Stimulated activated naive CD8-positive, alpha-beta T cell treated with anti-CD3 and anti-CD28 coated beads, Interleukin-15, amount 100 ng/mL, for 72 hours (primary cell): ENCODE results near the gene LRRFIP1.
A peak's percentile ranks its signal among the peaks of the same experiment; 100 is the strongest.

Source experiments
- ATAC-seq: fragments of 150-1000 bp; cut with Tn5 transposase; 2 replicates; pipeline ENCODE4 v1.10.0; 2021; ENCODE audit warnings: mild to moderate bottlenecking, moderate library complexity
- DNase-seq, 2 donors: peaks; one replicate each; pipeline ENCODE4 v3.0.0; 2021 to 2022
- H3K27ac Mint-ChIP-seq, 2 donors: one replicate each; pipeline ENCODE4 v1.8.0; 2022; ENCODE audit warnings: mild to moderate bottlenecking in 2 of 2, mixed read lengths in 2 of 2, moderate library complexity in 2 of 2
- H3K27me3 Mint-ChIP-seq: one replicate; pipeline ENCODE4 v1.8.0; 2022; ENCODE audit warnings: mixed read lengths
- H3K4me1 Mint-ChIP-seq: one replicate; pipeline ENCODE4 v1.8.0; 2022; ENCODE audit warnings: mild to moderate bottlenecking, mixed read lengths
- H3K4me3 Mint-ChIP-seq, 2 donors: one replicate each; pipeline ENCODE4 v1.8.0; 2022; ENCODE audit warnings: mild to moderate bottlenecking in 2 of 2, mixed read lengths in 2 of 2, moderate library complexity in 1 of 2
- H3K9me3 Mint-ChIP-seq, 2 donors: one replicate each; pipeline ENCODE4 v1.8.0; 2022; ENCODE audit warnings: mixed read lengths in 2 of 2

Gene LRRFIP1

DNA sequence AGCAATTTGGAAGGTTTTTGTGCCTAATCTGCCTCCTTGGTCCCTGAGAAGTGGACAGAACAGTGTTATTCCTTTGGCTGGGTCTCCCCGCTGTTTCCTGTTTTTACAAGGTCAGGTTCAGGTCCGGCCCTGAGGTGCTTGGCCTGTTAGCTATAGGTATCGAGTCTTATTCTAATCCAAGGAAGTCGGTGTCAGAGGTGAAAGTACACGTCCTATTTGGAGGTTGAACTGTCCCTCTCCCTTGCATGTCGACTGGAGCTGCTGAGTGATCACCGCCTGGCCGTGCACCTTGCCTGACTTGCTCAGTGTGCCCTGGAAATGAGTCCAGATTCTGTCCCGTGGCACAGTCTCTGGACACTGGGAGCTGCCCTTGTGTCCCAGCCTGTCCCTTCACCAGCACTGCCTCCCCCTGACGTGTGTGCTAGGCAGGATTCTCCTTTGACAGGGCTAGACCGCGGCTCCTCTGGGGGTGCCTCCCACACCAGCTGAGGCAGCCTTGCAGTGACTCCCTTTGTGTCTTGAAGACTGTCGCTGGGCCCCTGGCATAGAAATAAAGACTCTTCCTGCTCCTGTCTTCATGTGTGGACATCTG, 105.5 kb downstream of the LRRFIP1 start:
- Mint-ChIP-seq H3K27ac (no peak overlapping the region), H3K9me3 (no peaks in the 10 kb centered on the region), H3K4me3 (no peak overlapping the region), H3K27me3 (no peaks in the 10 kb centered on the region), H3K4me1 (peaks cover 55% of the 10 kb centered on the region)
- ATAC-seq (no peak), DNase-seq (no peak)

DNA sequence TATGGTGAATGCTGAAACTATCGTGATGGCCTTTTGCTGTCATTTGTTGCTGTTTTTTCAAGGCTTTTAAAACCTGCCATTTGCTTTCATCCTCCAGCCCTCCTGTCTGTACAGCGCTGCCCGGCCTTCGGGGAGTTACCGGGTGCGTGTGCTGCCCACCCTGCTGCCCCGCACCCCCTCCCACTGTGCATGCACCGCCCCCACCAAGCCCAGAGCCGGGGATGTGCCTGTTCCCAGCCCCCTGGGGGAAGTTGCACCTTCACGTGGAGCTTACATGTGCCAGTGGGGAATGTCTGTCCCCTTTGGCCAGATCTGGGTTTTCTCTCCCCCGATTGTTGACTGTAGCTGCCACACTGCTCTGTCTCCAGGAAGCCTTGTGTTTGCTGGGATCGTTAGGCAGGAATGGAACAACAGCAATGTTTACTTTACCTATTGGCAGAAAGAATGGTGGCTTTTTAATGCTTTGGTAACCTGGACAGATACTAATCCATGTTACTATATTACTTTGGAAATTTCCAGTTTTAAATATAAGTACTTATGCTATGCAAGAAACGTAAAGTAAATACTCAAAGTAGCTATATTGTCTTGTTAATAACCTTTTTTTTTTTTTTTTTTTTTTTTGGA, 106.4 kb downstream of the LRRFIP1 start:
- H3K4me1 Mint-ChIP-seq = peaks cover 59% of the 10 kb centered on the region
- H3K27me3 Mint-ChIP-seq = no peaks in the 10 kb centered on the region
- H3K4me3 Mint-ChIP-seq = no peak overlapping the region
- no peaks in the 10 kb centered on the region for H3K9me3 Mint-ChIP-seq
- no peak overlapping the region for H3K27ac Mint-ChIP-seq
- ATAC-seq (no peak), DNase-seq (no peak)

DNA sequence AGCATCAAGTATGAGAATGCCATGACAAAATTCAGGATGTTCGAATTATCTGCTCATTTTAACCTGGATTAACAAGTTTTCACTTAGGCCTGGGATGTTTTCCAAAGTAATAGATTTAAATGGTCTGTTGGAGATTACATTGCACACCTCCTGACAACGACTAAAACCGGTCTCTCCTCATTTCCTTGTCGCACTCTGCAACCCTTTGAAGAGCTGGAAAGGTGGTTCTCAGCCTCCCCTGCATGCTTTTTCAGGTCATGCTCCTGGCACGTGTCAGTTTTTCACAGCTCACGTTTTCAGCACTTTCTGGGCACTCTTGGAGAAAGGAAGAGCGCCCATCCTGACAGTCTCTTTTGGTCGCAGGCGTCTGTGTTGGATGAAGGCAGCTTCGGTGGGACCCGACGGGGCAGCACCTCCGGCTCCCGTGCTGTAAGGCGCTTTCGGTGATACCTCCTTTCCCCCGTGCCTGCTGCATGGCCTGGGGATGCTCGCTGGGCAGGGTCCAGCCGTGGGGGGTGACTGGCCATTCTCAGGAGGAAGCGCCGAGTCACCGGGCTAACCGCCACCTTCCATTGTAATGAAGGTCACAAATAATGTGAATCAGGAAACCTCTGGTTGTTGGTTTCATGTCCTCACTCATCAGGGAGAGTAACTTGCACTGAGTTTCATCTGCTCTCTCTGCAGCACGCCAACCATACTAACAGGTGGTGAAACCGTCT, 107.7 kb downstream of the LRRFIP1 start:
- Mint-ChIP-seq H3K4me1 (peaks cover 59% of the 10 kb centered on the region), H3K27me3 (no peaks in the 10 kb centered on the region), H3K4me3 (no peak overlapping the region), H3K27ac (peak overlapping the region in 1 of 2 donors; percentile 36), H3K9me3 (no peaks in the 10 kb centered on the region)
- ATAC-seq (no peak), DNase-seq (no peak)

DNA sequence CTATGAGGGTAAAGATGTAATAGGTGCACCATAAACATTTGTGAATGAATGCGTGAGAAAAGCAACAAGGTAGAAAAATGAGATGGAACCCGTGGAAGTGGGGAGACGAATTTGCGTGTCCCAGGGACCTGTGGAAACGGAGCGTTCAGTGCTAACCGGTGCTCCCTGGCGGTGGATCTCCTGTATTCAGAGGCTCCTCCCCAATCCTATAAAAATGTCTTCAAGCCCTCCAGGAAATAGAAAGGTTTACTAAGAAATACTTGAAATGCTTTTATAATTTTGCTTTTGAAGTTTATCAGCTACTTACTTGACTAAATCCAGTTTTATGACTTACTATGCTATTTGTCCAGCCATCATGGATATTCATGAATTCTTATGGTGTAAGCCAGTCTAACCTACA, 108.4 kb downstream of the LRRFIP1 start:
- no peak for DNase-seq
- ATAC-seq = no peak
- Mint-ChIP-seq H3K9me3 (no peaks in the 10 kb centered on the region), H3K4me1 (peaks cover 59% of the 10 kb centered on the region), H3K4me3 (no peak overlapping the region), H3K27ac (no peak overlapping the region), H3K27me3 (no peaks in the 10 kb centered on the region)

DNA sequence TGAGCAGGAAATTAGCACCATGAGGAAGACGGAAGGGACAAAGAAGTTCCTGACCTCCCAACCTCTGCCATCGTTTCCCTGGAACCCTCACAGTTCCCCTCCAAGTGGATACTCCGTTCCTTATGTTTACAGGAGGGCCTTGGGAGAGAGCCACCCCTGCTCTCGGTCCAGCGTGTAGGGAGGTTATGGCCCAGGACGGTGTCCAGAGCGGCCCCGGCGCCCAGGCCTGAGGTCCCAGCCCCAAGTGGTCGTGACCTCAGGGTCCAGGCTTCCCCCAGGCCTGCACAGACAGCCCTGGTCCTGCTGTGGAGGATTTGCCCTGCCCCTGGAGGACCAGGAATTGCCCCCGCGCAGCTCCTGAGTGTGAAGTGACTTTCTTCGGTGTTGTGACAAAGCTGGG, 109.4 kb downstream of the LRRFIP1 start:
- Mint-ChIP-seq H3K9me3 (no peaks in the 10 kb centered on the region), H3K4me1 (peaks cover 54% of the 10 kb centered on the region), H3K27ac (peak overlapping the region in 1 of 2 donors; percentile 82), H3K27me3 (no peaks in the 10 kb centered on the region), H3K4me3 (no peak overlapping the region)
- DNase-seq = no peak
- no peak for ATAC-seq

DNA sequence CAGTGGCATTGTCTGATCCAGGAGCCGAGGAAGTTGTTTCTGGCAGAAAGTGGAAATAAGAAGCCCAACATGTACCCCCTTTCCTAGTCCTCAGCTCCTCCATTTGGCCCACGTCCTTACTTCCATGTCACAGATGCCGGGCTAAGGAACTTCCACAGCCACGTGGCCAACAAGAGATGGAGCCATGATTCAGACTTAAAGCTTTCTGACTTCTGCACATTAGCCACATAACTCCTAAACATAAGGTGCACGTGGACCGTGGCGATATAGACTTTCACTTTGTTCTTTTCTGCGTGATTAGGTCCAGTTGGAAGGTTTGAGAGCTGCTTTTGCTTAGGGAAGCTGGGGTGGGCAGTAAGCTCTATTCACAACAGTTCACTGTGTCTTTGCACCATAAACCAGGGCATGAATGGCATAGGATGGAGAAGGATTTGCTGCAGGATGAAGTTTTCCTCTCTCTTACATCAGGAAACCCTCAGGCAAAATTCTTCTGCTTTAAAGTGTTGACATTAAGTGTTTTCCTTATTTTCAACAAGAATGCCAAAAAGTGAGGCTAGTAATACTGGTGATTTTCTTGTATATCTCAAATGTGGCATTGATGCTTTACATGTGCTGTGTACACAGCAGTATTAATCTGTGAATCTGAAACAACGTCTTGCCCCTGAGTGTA, 109.9 kb downstream of the LRRFIP1 start:
- H3K4me1 Mint-ChIP-seq = peaks cover 53% of the 10 kb centered on the region
- H3K27ac Mint-ChIP-seq = peak overlapping the region in 1 of 2 donors; percentile 34
- H3K27me3 Mint-ChIP-seq = no peaks in the 10 kb centered on the region
- no peaks in the 10 kb centered on the region for H3K9me3 Mint-ChIP-seq
- DNase-seq (no peak), ATAC-seq (no peak)
- no peak overlapping the region for H3K4me3 Mint-ChIP-seq

DNA sequence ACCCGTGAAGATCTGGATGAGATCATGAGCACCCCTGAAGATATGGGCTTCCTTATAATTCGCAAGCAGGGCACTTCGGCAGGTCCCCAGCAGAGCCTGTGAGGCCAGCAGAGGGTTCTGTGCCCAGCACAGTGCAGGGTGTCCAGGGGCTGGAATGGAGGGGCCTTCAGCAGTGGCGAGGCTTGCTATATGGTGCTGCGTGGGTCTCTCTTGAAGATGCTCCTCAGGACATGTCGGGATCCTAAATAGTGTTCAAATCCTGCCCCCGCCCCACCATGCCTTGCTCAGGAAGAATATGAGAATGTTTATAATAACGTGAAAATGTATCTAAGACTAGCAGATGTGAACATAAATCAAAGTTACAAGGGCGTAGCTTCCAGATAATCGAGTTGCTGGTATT, 110.9 kb downstream of the LRRFIP1 start:
- no peak overlapping the region for H3K4me3 Mint-ChIP-seq
- no peaks in the 10 kb centered on the region for H3K9me3 Mint-ChIP-seq
- peak overlapping the region in 1 of 2 donors; percentile 34 for H3K27ac Mint-ChIP-seq
- H3K27me3 Mint-ChIP-seq = no peaks in the 10 kb centered on the region
- DNase-seq = no peak
- peaks cover 53% of the 10 kb centered on the region for H3K4me1 Mint-ChIP-seq
- ATAC-seq = no peak

DNA sequence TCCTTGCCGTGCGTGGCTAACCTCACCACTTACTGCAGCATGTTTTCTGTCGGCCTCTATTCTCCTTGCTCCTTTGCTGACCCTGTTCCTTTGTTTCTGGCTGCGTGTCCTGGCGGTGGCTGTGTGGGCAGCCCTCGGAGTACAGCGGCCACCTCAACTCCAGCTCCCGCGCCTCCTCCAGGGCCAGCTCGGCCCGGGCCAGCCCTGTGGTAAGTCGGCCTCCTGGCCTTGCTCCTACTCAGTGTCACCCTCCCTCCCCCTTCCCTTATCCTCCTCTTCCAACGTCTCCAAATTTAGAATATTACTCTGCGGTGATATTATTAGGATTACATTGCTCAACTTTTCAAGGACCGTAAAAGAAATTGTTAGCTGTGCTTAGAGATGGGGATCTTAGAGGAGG, 111.7 kb downstream of the LRRFIP1 start:
- no peak overlapping the region for H3K4me3 Mint-ChIP-seq

DNA sequence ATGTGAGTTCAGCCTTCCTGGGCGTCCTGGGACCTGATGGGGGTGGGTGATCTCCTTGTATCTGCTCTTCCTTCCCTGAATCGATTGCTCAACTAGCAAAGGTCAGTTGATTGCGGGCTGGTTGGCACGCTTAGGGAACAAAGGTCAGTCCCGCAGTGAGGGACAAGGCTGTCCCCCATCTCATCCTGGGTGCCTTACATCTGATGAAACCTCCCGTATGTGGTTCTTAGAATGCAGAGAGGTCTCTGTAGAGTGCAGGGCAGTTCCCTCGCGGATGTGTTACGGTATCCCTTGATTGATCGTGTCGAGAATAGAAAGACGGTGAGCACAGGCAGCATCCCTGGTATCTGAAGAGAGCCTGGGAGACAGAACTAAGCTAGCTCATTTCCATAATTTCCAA, 114.8 kb downstream of the LRRFIP1 start:
- no peak overlapping the region for H3K4me3 Mint-ChIP-seq
- H3K27ac Mint-ChIP-seq = peak overlapping the region in 1 of 2 donors; percentile 93
- ATAC-seq (no peak), DNase-seq (no peak)
- H3K9me3 Mint-ChIP-seq = no peaks in the 10 kb centered on the region
- no peaks in the 10 kb centered on the region for H3K27me3 Mint-ChIP-seq
- H3K4me1 Mint-ChIP-seq = peaks cover 61% of the 10 kb centered on the region

More for the DNA sequence above, 111.7 kb downstream of the LRRFIP1 start:
- Mint-ChIP-seq H3K4me1 (peaks cover 58% of the 10 kb centered on the region), H3K9me3 (no peaks in the 10 kb centered on the region), H3K27me3 (no peaks in the 10 kb centered on the region), H3K27ac (no peak overlapping the region)
- no peak for DNase-seq
- no peak for ATAC-seq

DNA sequence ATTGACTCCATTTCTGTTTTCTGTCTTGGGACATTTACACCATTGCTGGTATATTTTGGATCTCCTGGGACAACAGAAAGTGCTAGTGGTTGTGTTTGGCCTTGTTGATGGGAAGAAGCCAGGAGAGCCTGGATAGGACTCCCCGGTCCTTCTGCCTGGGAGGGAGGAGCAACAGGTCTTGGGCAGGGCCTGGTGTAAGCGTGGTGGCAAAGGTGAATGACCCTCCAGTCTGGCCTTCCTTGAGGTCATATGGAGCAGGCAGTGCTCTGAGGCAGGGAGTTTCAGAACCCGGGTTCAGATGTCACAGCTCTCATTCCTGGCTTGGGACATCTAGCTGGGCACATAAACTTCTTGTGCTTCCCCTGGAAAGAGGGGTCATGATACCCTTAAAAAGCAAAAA, 115.2 kb downstream of the LRRFIP1 start:
- Mint-ChIP-seq H3K4me3 (no peak overlapping the region), H3K4me1 (peaks cover 60% of the 10 kb centered on the region), H3K9me3 (no peaks in the 10 kb centered on the region), H3K27me3 (no peaks in the 10 kb centered on the region), H3K27ac (peak overlapping the region in 1 of 2 donors; percentile 93)
- no peak for DNase-seq
- ATAC-seq = no peak

DNA sequence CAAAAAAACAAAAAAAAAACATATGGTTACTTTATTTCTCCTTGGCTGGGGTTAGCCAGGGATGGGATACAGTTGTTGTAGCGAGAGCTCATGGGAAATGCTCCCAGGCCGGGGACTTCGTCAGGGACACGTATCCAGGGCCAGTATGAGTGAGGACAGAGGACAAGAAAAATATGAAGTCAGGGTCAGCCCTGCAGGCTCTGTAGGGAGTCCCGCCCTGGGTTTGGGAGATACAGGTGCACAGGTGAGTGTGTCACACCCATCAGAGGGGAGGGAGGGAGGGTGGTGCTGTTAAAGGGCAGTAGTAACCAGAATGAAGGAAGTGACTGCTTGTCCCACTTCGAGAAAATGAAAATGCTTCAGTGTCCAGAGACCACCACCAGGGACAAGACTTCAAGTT, 115.6 kb downstream of the LRRFIP1 start:
- H3K4me3 Mint-ChIP-seq = no peak overlapping the region
- ATAC-seq (no peak), DNase-seq (no peak)
- H3K27me3 Mint-ChIP-seq = no peaks in the 10 kb centered on the region
- H3K4me1 Mint-ChIP-seq = peaks cover 56% of the 10 kb centered on the region
- no peaks in the 10 kb centered on the region for H3K9me3 Mint-ChIP-seq
- peak overlapping the region; percentile 69 to 93 for H3K27ac Mint-ChIP-seq

DNA sequence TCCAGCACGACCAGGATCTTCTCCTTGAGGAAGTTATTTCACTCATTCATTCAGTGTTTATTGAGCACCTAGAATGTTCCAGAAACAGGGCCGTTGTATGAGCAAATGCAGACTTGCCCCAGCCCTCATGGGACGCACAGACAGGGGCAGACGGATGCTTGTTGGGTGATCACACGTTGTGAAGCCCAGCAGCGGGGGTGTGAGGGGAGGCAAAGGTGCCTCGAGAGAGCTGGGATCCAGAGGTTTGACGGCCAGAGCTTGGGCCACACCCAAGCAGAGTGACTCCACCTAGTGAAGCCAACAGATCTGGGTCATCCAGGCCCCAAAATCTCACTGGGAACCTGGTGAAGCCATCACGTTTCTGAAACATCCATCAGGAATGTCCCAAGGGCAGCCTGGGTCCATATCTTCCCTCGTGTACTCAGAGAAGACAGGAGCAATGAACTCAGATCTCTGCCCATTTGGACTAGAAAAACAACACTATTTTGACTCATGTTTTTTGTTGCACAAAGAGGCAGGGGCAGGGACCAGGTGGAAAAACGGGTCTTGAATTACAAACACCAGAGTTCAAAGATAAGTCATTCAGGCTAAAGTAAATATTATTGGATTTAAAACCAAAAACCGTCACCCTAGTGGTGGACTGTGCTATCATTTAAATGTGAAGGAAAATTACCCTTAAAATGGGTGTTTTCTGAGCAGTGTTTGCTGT, 116.3 kb downstream of the LRRFIP1 start:
- no peaks in the 10 kb centered on the region for H3K27me3 Mint-ChIP-seq
- peaks cover 54% of the 10 kb centered on the region for H3K4me1 Mint-ChIP-seq
- no peaks in the 10 kb centered on the region for H3K9me3 Mint-ChIP-seq
- ATAC-seq (no peak), DNase-seq (no peak)
- no peak overlapping the region for H3K4me3 Mint-ChIP-seq
- peak overlapping the region in 1 of 2 donors; percentile 69 for H3K27ac Mint-ChIP-seq

DNA sequence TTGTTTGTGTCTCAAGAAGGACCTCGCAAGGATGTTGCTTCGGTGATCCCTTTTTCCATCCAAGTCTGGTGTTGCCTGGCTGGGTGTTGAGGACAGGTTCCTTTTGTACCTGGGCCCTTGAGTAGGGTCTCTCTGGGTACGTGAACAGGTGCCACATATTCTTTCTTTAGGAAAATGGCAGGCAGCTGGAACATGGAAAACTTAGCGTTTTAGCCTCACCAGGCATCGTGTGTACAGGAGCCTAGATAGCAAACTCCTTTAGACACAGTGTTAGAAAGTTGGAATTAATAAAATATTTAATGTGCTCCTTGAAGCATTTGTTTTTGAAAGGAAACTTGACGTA, 116.9 kb downstream of the LRRFIP1 start:
- peaks cover 51% of the 10 kb centered on the region for H3K4me1 Mint-ChIP-seq
- DNase-seq (no peak), ATAC-seq (no peak)
- H3K4me3 Mint-ChIP-seq = no peak overlapping the region
- no peaks in the 10 kb centered on the region for H3K9me3 Mint-ChIP-seq
- H3K27me3 Mint-ChIP-seq = no peaks in the 10 kb centered on the region
- no peak overlapping the region for H3K27ac Mint-ChIP-seq

DNA sequence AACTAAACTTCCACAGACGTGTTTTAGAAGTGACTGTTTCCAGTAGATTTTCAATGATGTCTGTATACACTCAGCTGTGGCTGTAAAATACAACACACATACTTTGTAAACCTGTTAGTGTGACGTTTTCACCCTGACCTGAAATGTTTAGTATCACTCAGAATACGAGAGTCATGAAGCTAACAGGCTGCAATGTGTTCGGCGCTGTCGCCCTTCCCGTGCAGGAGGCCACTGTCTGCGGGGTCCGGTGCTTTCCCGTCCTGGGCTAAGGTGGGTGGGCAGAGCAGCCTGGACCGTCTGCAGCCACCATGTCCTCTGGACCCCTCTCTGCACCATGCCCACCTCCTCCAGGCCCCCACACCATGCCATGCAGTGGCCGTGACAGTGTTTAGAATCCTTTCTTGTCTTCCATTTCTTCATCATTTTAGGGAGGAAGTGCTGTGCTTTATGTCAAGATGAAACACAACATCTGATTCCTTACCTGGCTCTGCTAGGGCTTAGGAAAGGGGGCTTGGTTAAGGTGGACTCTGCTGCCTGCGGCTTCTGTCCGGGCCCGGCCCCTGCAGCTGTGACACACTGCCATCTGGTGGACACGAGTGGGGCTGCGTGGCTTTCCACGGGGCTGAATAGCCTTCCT, 117.3 kb downstream of the LRRFIP1 start:
- peak; percentile 82 for ATAC-seq
- Mint-ChIP-seq H3K9me3 (no peaks in the 10 kb centered on the region), H3K4me3 (no peak overlapping the region), H3K4me1 (peaks cover 52% of the 10 kb centered on the region), H3K27me3 (no peaks in the 10 kb centered on the region), H3K27ac (peak overlapping the region in 1 of 2 donors; percentile 71)
- peak; percentile 61 to 66 for DNase-seq

DNA sequence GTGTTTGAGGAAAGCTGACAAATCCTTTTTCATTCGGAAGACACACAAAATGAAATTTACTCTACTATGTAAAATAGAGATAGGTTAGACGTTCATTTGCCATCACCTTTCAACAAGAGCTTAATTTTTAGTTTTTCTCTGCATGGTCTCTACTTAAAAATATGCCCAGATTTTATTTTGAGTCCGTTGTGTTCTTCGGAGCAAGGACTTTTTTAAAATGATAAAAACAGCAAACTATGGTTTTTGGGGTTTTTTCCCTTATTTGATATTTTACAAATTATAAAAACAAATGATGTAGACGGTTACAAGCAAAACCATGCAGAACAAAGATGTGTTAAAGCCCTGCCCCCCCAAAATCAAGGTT, 117.8 kb downstream of the LRRFIP1 start:
- DNase-seq = no peak
- Mint-ChIP-seq H3K4me1 (peaks cover 50% of the 10 kb centered on the region), H3K4me3 (no peak overlapping the region)

More for the DNA sequence above, 117.8 kb downstream of the LRRFIP1 start:
- Mint-ChIP-seq H3K27me3 (no peaks in the 10 kb centered on the region), H3K9me3 (no peaks in the 10 kb centered on the region), H3K27ac (no peak overlapping the region)
- ATAC-seq = no peak
